ENCODE data around the gene EPB41L1. TPM values are rescaled to one million over a fixed set of nuclear protein-coding genes. Genes with fewer than 3 reads are reported as not detected.

EPB41L1 gene
- total RNA-seq, 2 donors from 2014 or later: 32.3 to 36.7 TPM

- peak; percentile 81 for DNase-seq
- Mint-ChIP-seq H3K9me3 (no peaks in the 10 kb centered on the region), H3K27me3 (ENCODE audit: insufficient read depth) (peaks cover 3% of the 10 kb centered on the region), H3K36me3 (ENCODE audit: low read depth) (no peaks in the 10 kb centered on the region), H3K27ac (peak overlapping the region; percentile 21), H3K4me3 (no peak overlapping the region), H3K4me1 (peaks cover 1% of the 10 kb centered on the region)
- no peaks in the 10 kb centered on the region for H3K9me3 ChIP-seq (ENCODE audit: control insufficient read depth, low read length)
- H3K9ac ChIP-seq (ENCODE audit: extremely low read depth, low read length, poor library complexity, severe bottlenecking): no peak overlapping the region
- 74 to 79% methylated on average over 4 to 7 of the region's 7 CpGs for WGBS, 2 experiments (ENCODE audit: insufficient coverage in 1 of 2, insufficient read length in 1 of 2)
- no peak overlapping the region for H3K4me3 ChIP-seq (ENCODE audit: low read length)
- H3K4me1 ChIP-seq (ENCODE audit: control insufficient read depth, insufficient read depth, low read length): no peaks in the 10 kb centered on the region
- TF ChIP-seq CTCF (conservative IDR thresholded peaks at IDR 0.05): no peak
- no peak overlapping the region for H3K27ac ChIP-seq (ENCODE audit: low read depth, low read length)
- H3K27me3 ChIP-seq (ENCODE audit: control insufficient read depth, insufficient read depth, low read length, poor library complexity, severe bottlenecking): no peaks in the 10 kb centered on the region
- H3K36me3 ChIP-seq (ENCODE audit: control insufficient read depth, insufficient read depth, low read length): no peaks in the 10 kb centered on the region
Observed at GRCh38 chr20:36126836-36127527, 27.6 kb upstream of the EPB41L1 start.

GRCh38 chr20:36128463-36129159, 25.9 kb upstream of the EPB41L1 start:
- no peak for TF ChIP-seq CTCF (conservative IDR thresholded peaks at IDR 0.05)
- Histone ChIP-seq H3K9me3 (ENCODE audit: control insufficient read depth, low read length) (no peaks in the 10 kb centered on the region), H3K4me3 (ENCODE audit: low read length) (no peak overlapping the region), H3K27ac (ENCODE audit: low read depth, low read length) (no peak overlapping the region), H3K27me3 (ENCODE audit: control insufficient read depth, insufficient read depth, low read length, poor library complexity, severe bottlenecking) (no peaks in the 10 kb centered on the region), H3K36me3 (ENCODE audit: control insufficient read depth, insufficient read depth, low read length) (no peaks in the 10 kb centered on the region), H3K4me1 (ENCODE audit: control insufficient read depth, insufficient read depth, low read length) (no peaks in the 10 kb centered on the region), H3K9ac (ENCODE audit: extremely low read depth, low read length, poor library complexity, severe bottlenecking) (no peak overlapping the region)
- H3K4me1 Mint-ChIP-seq: peaks cover 1% of the 10 kb centered on the region
- DNase-seq: no peak
- H3K4me3 Mint-ChIP-seq: no peak overlapping the region
- no peaks in the 10 kb centered on the region for H3K36me3 Mint-ChIP-seq (ENCODE audit: low read depth)
- H3K27ac Mint-ChIP-seq: no peak overlapping the region
- no peaks in the 10 kb centered on the region for H3K9me3 Mint-ChIP-seq
- whole genome bisulfite sequencing, 2 experiments (ENCODE audit: insufficient coverage in 1 of 2, insufficient read length in 1 of 2): 82% methylated on average over 3 of the region's 3 CpGs; no CpG with 5 or more reads in 1 of the 2 experiments
- peaks cover 3% of the 10 kb centered on the region for H3K27me3 Mint-ChIP-seq (ENCODE audit: insufficient read depth)

GRCh38 chr20:36129160-36129543, 25.4 kb upstream of the EPB41L1 start:
- H3K4me1 Mint-ChIP-seq: peaks cover 1% of the 10 kb centered on the region
- H3K27ac Mint-ChIP-seq: no peak overlapping the region
- H3K4me3 Mint-ChIP-seq: no peak overlapping the region

More at GRCh38 chr20:36129160-36129543, 25.4 kb upstream of the EPB41L1 start:
- Mint-ChIP-seq H3K27me3 (ENCODE audit: insufficient read depth) (peaks cover 3% of the 10 kb centered on the region), H3K36me3 (ENCODE audit: low read depth) (no peaks in the 10 kb centered on the region), H3K9me3 (no peaks in the 10 kb centered on the region)
- Histone ChIP-seq H3K27ac (ENCODE audit: low read depth, low read length) (no peak overlapping the region), H3K9ac (ENCODE audit: extremely low read depth, low read length, poor library complexity, severe bottlenecking) (no peak overlapping the region), H3K27me3 (ENCODE audit: control insufficient read depth, insufficient read depth, low read length, poor library complexity, severe bottlenecking) (no peaks in the 10 kb centered on the region), H3K4me3 (ENCODE audit: low read length) (no peak overlapping the region), H3K9me3 (ENCODE audit: control insufficient read depth, low read length) (no peaks in the 10 kb centered on the region), H3K4me1 (ENCODE audit: control insufficient read depth, insufficient read depth, low read length) (no peaks in the 10 kb centered on the region), H3K36me3 (ENCODE audit: control insufficient read depth, insufficient read depth, low read length) (no peaks in the 10 kb centered on the region)
- no peak for TF ChIP-seq CTCF (conservative IDR thresholded peaks at IDR 0.05)
- 82 to 83% methylated on average over 8 of the region's 8 CpGs for WGBS, 2 experiments (ENCODE audit: insufficient coverage in 1 of 2, insufficient read length in 1 of 2)
- DNase-seq: no peak
